ENCODE measurements around the gene USP25. TPM values are rescaled to one million over a fixed set of nuclear protein-coding genes. Genes with fewer than 3 reads are reported as not detected.

The USP25 gene
- polyA plus RNA-seq, 1 experiment = 11.1 TPM

DNA sequence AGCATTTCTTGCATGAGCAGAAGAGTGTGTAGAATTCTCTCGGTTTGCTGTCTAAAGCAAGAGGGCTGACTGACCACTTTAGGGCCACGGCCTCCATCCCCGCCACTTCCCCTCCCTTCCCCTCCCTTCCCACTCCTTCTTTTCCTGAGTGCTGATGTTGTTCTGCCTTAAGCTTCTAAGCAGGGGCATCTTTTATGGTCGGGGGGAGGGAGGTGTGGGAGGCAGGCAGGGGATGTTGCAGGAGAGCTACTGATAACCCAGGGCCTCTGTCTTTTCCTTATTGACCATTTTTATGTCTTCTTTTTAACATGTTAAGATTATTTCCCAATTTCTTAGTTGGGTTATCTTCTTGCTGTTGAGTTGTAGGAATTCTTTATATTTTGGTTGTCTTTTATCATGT lies 15.1 kb downstream of the USP25 start:
- no peaks in the 10 kb centered on the region for H3K36me3 ChIP-seq (ENCODE audit: control insufficient read depth, insufficient read depth, low read length)
- ChIA-PET CTCF (no interaction called here), POLR2A (no interaction called here)
- no peak overlapping the region for H3K4me3 ChIP-seq (ENCODE audit: low read depth, low read length)
- H3K27me3 ChIP-seq (ENCODE audit: control insufficient read depth, insufficient read depth, low read length) = no peaks in the 10 kb centered on the region
- DNase-seq (ENCODE audit: low read depth) = no peak
- TF ChIP-seq, protein P1, sequence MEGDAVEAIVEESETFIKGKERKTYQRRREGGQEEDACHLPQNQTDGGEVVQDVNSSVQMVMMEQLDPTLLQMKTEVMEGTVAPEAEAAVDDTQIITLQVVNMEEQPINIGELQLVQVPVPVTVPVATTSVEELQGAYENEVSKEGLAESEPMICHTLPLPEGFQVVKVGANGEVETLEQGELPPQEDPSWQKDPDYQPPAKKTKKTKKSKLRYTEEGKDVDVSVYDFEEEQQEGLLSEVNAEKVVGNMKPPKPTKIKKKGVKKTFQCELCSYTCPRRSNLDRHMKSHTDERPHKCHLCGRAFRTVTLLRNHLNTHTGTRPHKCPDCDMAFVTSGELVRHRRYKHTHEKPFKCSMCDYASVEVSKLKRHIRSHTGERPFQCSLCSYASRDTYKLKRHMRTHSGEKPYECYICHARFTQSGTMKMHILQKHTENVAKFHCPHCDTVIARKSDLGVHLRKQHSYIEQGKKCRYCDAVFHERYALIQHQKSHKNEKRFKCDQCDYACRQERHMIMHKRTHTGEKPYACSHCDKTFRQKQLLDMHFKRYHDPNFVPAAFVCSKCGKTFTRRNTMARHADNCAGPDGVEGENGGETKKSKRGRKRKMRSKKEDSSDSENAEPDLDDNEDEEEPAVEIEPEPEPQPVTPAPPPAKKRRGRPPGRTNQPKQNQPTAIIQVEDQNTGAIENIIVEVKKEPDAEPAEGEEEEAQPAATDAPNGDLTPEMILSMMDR (IDR thresholded peaks at IDR 0.05; ENCODE audit: insufficient read depth, low read depth, low read length) = no peak

DNA sequence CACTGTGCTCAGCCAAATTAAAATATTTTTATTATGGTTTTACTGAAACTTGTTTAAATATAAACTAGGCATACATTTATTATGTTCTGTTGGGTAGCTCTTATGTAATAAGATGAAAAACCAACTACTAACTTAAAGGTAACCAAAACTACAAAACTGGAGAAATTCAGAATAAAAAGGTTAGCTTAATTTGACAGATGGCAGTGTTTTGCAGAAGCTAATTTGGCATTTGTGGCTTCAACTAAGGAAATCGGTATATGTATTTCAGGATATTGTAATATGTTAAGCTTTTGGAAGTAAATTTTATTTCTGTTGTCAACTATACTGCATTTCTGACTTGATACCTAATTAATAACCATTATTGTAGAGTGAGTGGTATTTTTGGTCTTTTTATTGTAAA lies 18.8 kb downstream of the USP25 start:
- ChIA-PET CTCF (no interaction called here), POLR2A (interaction anchor here (0.6 kb wide), 1 partner anchor 8 kb away, joined by 4 read pairs; no protein-coding TSS in a partner anchor)
- no peak for DNase-seq (ENCODE audit: low read depth)
- TF ChIP-seq, protein P1 (IDR thresholded peaks at IDR 0.05; ENCODE audit: insufficient read depth, low read depth, low read length) = no peak
- Histone ChIP-seq H3K36me3 (ENCODE audit: control insufficient read depth, insufficient read depth, low read length) (no peaks in the 10 kb centered on the region), H3K27me3 (ENCODE audit: control insufficient read depth, insufficient read depth, low read length) (no peaks in the 10 kb centered on the region), H3K4me3 (ENCODE audit: low read depth, low read length) (no peak overlapping the region)

DNA sequence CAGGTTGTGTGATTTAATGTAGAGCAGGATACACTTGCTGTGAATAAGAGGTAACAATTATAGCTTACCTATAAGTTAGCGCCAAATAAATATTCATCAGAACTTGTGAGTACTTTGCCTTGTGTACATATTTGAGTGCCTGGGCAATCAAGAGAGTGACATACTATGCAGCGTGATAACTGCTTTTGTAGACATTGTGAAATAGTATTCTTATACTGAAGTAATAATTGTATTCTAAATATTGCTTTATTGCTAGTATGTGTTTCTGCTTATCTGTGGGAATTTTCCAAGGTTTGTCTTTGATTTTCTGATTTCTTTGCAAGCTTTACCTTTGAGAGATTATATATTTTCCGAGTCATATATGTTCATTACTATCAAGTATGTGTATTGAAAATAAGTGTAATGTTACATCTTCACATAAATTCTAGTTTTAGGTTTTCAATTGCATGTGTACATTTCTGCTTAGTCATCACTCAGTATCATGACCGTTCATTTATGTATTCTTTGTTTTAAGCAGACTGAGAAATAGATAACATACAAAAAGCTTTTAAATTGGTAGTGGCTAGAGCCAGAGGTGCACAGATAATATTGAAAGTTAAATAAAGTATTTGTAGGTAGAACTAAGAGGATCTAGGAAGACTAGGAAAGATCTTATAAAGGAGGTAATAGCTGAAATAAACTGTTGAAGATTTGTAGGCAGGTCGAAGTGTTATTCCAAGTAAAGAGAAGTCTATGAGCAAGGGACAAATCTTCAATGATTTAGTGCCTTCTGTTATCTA lies 19.5 kb downstream of the USP25 start:
- POLR2A ChIA-PET = interaction anchor here (0.6 kb wide), 1 partner anchor 9 kb away, joined by 4 read pairs; no protein-coding TSS in a partner anchor
- no peaks in the 10 kb centered on the region for H3K27me3 ChIP-seq (ENCODE audit: control insufficient read depth, insufficient read depth, low read length)
- no peak for DNase-seq (ENCODE audit: low read depth)
- TF ChIP-seq, protein P1 (IDR thresholded peaks at IDR 0.05; ENCODE audit: insufficient read depth, low read depth, low read length) = no peak
- no peak overlapping the region for H3K4me3 ChIP-seq (ENCODE audit: low read depth, low read length)
- no peaks in the 10 kb centered on the region for H3K36me3 ChIP-seq (ENCODE audit: control insufficient read depth, insufficient read depth, low read length)
- CTCF ChIA-PET = no interaction called here

DNA sequence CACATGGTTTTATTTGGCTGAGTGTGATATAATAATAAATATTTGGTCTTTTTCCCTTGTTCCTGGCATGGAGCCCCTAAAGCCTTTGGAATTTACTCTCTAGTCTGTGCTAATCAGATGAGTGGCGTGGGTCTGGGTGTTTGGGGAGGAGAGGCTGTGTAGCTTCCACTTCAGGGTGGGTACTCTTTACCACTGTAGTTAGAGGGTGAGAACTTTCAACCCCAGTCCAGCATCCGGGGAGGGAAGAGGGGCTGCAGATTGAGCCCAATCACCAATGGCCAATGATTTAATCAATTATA lies 20.0 kb downstream of the USP25 start:
- no peaks in the 10 kb centered on the region for H3K27me3 ChIP-seq (ENCODE audit: control insufficient read depth, insufficient read depth, low read length)
- H3K4me3 ChIP-seq (ENCODE audit: low read depth, low read length) = no peak overlapping the region
- CTCF ChIA-PET = no interaction called here
- DNase-seq (ENCODE audit: low read depth) = no peak
- no peaks in the 10 kb centered on the region for H3K36me3 ChIP-seq (ENCODE audit: control insufficient read depth, insufficient read depth, low read length)
- POLR2A ChIA-PET = no interaction called here
- TF ChIP-seq, protein P1 (IDR thresholded peaks at IDR 0.05; ENCODE audit: insufficient read depth, low read depth, low read length) = no peak

DNA sequence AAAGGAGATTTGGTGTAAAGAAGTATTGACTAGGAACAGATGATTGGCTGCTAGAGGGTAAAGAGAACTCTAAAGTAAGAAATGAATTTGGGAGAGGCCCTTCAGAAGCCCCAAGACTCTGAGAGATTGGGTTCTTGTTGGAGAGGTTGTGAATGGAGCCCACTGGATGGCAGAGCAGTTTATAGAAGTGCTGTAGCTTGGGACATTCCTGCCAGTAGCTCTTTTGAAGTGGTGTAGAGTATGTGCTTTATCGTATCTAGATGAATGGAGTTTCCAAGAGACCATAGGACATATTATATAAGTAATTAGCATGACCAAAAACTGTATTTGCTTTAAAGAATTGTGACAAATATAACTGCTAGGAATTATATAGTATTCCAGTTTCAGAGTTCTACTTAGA lies 21.3 kb downstream of the USP25 start:
- H3K27me3 ChIP-seq (ENCODE audit: control insufficient read depth, insufficient read depth, low read length) = no peaks in the 10 kb centered on the region
- TF ChIP-seq, protein P1 (IDR thresholded peaks at IDR 0.05; ENCODE audit: insufficient read depth, low read depth, low read length) = no peak
- ChIA-PET CTCF (no interaction called here), POLR2A (no interaction called here)
- no peaks in the 10 kb centered on the region for H3K36me3 ChIP-seq (ENCODE audit: control insufficient read depth, insufficient read depth, low read length)
- DNase-seq (ENCODE audit: low read depth) = no peak
- H3K4me3 ChIP-seq (ENCODE audit: low read depth, low read length) = no peak overlapping the region

Data from BJ (cell line).